Karpas-422 (cell line): ENCODE data around the gene CADM1. TPM values are rescaled to one million over a fixed set of nuclear protein-coding genes. Genes with fewer than 3 reads are reported as not detected.

Source experiments
- DNase-seq: peaks from one replicate; pipeline ENCODE4 v3.0.0-alpha.2; 2015
- H2AFZ ChIP-seq: fragments of 200-600 bp; sonication (generic); 2 replicates; pipeline ENCODE4 v1.6.1; 2014; ENCODE audit warnings: antibody characterized with exemption, low read length, mixed read lengths
- H3K27ac ChIP-seq: fragments of 200-600 bp; sonication (generic); 2 replicates; pipeline ENCODE4 v1.5.1; 2014; ENCODE audit warnings: mild to moderate bottlenecking, low read length, moderate library complexity
- H3K27me3 ChIP-seq: fragments of 200-600 bp; sonication (generic); 2 replicates; pipeline ENCODE4 v1.6.1; 2014; ENCODE audit warnings: low read length, mixed read lengths
- H3K36me3 ChIP-seq: fragments of 200-600 bp; sonication (generic); 2 replicates; pipeline ENCODE4 v1.6.1; 2014; ENCODE audit warnings: low read length, mixed read lengths; ENCODE audit not compliant: insufficient read depth
- H3K4me1 ChIP-seq: fragments of 200-600 bp; sonication (generic); 2 replicates; pipeline ENCODE4 v1.6.1; 2014; ENCODE audit warnings: mild to moderate bottlenecking, low read length, mixed read lengths
- H3K4me2 ChIP-seq: fragments of 200-600 bp; sonication (generic); 2 replicates; pipeline ENCODE4 v1.6.1; 2014; ENCODE audit warnings: low read length, low read depth, mild to moderate bottlenecking; ENCODE audit not compliant: poor library complexity, severe bottlenecking
- H3K4me3 ChIP-seq: fragments of 200-600 bp; sonication (generic); 2 replicates; pipeline ENCODE4 v1.5.1; 2014; ENCODE audit warnings: mild to moderate bottlenecking, antibody characterized with exemption, low read length, mixed read lengths
- H3K79me2 ChIP-seq: fragments of 200-600 bp; sonication (generic); 2 replicates; pipeline ENCODE4 v1.6.1; 2014; ENCODE audit warnings: mild to moderate bottlenecking, low read length, mixed read lengths
- H3K9ac ChIP-seq: fragments of 200-600 bp; sonication (generic); 2 replicates; pipeline ENCODE4 v1.6.0; 2014; ENCODE audit warnings: low read length
- H3K9me2 ChIP-seq: fragments of 200-600 bp; sonication (generic), shearing (Covaris generic); replicated peaks from 2 replicates; pipeline ENCODE4 v1.6.0; 2014; ENCODE audit warnings: mild to moderate bottlenecking, low read length, moderate library complexity; ENCODE audit not compliant: insufficient read depth
- H3K9me3 ChIP-seq: fragments of 300-700, 200-600 bp; sonication (generic); 2 replicates; pipeline ENCODE4 v1.6.1; 2014; ENCODE audit warnings: low read length, mixed read lengths
- H4K20me1 ChIP-seq: fragments of 200-600 bp; sonication (generic); 2 replicates; pipeline ENCODE4 v1.6.1; 2014; ENCODE audit warnings: mild to moderate bottlenecking, antibody characterized with exemption, low read length, low read depth; ENCODE audit not compliant: insufficient read depth
- total RNA-seq: library from RNA; depleted of rRNA; stranded (reverse); fragments of >200 nt; shearing (Covaris generic); gene quantifications from 2 replicates; pipeline ENCODE4 v1.2.3, GENCODE V29; 2014; ENCODE audit warnings: low replicate concordance

CADM1 gene
- total RNA-seq, 1 experiment from 2014 or later: not detected

DNA sequence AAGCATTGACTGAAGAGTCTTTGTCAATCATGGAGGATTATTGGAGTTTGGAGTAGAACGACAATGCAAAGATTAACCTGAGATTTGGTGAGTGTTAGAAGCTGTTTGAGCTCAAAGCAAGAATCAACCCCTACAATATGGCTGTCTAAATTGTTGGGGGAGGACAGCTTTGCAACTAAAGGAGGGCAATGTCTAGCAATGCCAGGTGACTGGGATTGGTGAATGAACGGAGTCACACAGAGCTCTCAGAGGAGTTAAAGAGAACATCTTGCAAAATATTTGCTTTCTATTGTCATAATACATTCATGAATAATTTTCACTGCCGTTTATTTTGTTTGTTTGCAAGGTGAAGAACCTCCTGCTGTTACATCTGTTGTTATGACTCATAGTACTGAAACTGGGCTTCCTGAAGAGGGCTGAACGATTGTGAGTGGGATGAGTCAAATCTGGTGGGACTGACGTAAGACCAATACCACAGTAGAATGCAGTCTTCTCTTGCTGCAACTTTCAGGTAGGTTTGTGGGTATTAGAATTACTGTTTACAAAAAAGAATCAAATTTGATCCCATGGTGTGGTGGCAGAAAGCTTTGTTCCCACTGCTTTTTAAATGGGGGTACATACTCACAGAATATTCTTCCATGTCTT is 281.9 kb downstream of the CADM1 start:
- Histone ChIP-seq H3K27me3 (no peaks in the 10 kb centered on the region), H3K36me3 (no peaks in the 10 kb centered on the region), H3K9ac (no peak overlapping the region), H3K27ac (no peak overlapping the region), H2AFZ (no peak overlapping the region), H3K4me3 (no peak overlapping the region), H4K20me1 (no peaks in the 10 kb centered on the region), H3K79me2 (no peaks in the 10 kb centered on the region), H3K4me2 (no peak overlapping the region), H3K9me3 (no peaks in the 10 kb centered on the region), H3K4me1 (no peaks in the 10 kb centered on the region), H3K9me2 (no peaks in the 10 kb centered on the region)
- no peak for DNase-seq

DNA sequence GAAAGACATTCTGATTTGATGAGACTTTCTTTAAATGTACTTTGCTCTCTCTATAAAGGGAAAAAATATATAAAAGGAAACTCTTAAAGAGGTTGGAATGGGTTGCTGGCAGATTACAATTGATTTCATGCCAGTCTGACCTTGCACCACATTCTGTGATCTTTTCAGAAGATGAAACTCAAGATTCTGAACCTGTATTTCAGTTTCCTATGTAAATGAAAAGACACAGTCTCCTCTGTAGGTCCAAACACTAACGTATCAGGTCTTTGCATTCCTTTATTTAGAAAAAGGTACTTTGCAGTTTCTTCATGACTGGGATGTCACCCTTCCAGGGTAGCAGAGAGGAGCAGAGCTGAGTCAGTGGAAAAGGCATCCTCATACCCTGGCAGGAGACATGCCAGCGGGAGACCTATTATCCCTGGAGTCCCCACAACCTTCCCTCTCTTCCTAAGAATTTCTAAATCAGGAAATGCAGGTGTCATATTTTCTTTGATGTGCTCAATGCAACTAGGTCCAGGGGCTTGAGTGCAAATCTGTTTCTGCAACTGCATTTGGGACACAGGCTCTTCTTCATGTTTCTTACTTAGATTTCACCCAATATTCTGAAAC is 282.6 kb downstream of the CADM1 start:
- Histone ChIP-seq H3K9me2 (no peaks in the 10 kb centered on the region), H3K9ac (no peak overlapping the region), H2AFZ (no peak overlapping the region), H4K20me1 (no peaks in the 10 kb centered on the region), H3K4me1 (no peaks in the 10 kb centered on the region), H3K27me3 (no peaks in the 10 kb centered on the region), H3K4me2 (no peak overlapping the region), H3K27ac (no peak overlapping the region), H3K36me3 (no peaks in the 10 kb centered on the region), H3K79me2 (no peaks in the 10 kb centered on the region), H3K9me3 (no peaks in the 10 kb centered on the region), H3K4me3 (no peak overlapping the region)
- DNase-seq: no peak

DNA sequence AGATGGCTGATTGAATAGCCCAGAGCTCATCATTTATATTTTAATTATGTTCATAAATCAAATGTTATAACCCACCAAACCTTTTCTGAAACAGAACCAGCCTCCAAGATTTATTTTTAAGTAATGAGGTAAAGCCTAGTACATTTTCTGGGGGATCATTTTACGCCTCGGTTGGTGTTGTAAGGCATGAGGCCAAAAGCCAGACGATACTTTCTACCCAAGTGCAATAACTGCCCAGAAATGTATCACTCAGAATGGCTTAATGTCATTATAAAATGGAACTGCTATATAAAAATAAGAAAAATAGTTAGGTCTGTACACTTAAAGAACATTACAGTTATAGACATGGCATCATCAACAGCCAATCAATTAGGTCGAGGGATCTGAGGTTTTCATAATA is 283.3 kb downstream of the CADM1 start:
- no peak overlapping the region for H3K27ac ChIP-seq
- no peaks in the 10 kb centered on the region for H4K20me1 ChIP-seq
- H3K9ac ChIP-seq: no peak overlapping the region
- no peaks in the 10 kb centered on the region for H3K27me3 ChIP-seq
- no peaks in the 10 kb centered on the region for H3K9me3 ChIP-seq
- H3K4me2 ChIP-seq: no peak overlapping the region
- no peak overlapping the region for H3K4me3 ChIP-seq
- H2AFZ ChIP-seq: no peak overlapping the region
- no peaks in the 10 kb centered on the region for H3K4me1 ChIP-seq
- no peaks in the 10 kb centered on the region for H3K36me3 ChIP-seq
- H3K79me2 ChIP-seq: no peaks in the 10 kb centered on the region
- no peak for DNase-seq
- no peaks in the 10 kb centered on the region for H3K9me2 ChIP-seq

DNA sequence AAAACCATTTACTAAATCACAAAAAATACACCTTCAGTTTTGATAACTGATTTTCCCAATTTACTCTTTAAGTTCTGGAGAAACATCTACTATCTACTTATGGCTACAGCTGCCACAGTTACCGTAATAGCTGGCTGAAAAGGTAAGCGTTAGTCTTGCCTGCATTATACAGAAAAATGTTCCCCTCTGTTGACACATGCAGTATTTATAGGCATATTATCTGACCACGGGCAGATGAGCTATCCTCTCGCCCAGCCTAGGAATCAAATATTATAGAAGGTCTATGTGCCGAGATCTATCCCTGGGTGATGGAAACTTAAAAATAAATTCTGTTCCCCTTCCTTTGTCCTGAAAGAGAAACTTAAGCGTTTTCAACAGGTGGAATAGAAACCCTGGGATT is 283.8 kb downstream of the CADM1 start:
- Histone ChIP-seq H3K27me3 (no peaks in the 10 kb centered on the region), H3K79me2 (no peaks in the 10 kb centered on the region), H3K4me2 (no peak overlapping the region), H3K4me1 (no peaks in the 10 kb centered on the region), H2AFZ (no peak overlapping the region), H3K36me3 (no peaks in the 10 kb centered on the region), H3K9me3 (no peaks in the 10 kb centered on the region), H3K9ac (no peak overlapping the region), H3K27ac (no peak overlapping the region), H3K9me2 (no peaks in the 10 kb centered on the region), H4K20me1 (no peaks in the 10 kb centered on the region), H3K4me3 (no peak overlapping the region)
- no peak for DNase-seq

DNA sequence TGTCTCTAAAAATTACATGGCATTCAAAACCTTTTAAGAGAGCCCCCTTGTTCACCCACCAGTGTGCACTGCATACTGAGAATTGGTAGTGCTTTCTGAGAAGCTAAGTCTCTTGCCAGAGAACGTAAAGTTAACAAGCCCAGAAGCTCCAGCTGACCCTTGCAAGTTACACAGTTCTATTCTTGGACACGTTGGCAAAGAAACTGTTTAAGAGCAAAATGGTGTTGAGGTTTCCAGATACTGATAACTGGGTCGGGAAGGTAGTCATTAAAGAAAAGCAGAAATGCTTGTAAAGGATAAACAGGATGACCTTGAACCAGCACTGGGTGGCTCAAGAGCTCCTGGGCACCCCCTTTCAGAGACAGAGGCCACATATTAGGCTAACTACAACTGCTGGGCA is 284.8 kb downstream of the CADM1 start:
- H3K4me3 ChIP-seq: no peak overlapping the region
- H3K9me2 ChIP-seq: no peaks in the 10 kb centered on the region
- H2AFZ ChIP-seq: no peak overlapping the region
- H4K20me1 ChIP-seq: no peaks in the 10 kb centered on the region
- H3K4me2 ChIP-seq: no peak overlapping the region
- no peak overlapping the region for H3K9ac ChIP-seq
- no peaks in the 10 kb centered on the region for H3K4me1 ChIP-seq
- DNase-seq: no peak
- H3K9me3 ChIP-seq: no peaks in the 10 kb centered on the region
- no peak overlapping the region for H3K27ac ChIP-seq
- no peaks in the 10 kb centered on the region for H3K36me3 ChIP-seq
- no peaks in the 10 kb centered on the region for H3K79me2 ChIP-seq
- no peaks in the 10 kb centered on the region for H3K27me3 ChIP-seq

DNA sequence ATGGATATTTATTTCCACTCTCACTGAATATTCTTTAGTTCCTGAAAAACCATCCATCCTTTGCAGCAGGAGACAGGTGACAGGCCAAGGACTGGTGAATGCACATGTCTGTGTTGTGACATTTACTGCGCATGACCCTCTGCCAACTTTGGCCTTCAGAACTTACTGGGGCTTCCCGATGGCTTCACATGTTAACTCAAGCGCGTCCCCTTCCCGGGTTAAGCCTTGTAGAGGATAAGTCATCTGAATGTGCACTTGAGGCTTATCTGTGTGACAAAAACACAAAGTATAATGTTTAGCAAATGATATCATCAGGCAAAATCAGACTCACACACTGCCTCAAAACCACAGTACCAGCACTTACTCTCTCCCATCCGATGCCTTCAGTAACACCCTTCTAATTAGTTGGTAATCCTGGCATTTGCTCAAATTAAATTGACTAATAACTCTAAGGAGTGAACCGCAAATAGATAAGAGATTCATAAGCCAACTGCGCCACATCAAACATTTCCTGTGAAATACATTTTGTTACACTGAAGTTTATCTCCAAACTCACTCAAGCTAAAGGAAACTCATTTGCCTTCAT is 286.4 kb downstream of the CADM1 start:
- Histone ChIP-seq H3K27ac (no peak overlapping the region), H3K4me2 (no peak overlapping the region), H3K27me3 (no peaks in the 10 kb centered on the region), H3K9me3 (no peaks in the 10 kb centered on the region), H3K4me3 (no peak overlapping the region), H3K36me3 (no peaks in the 10 kb centered on the region), H2AFZ (no peak overlapping the region), H3K9me2 (no peaks in the 10 kb centered on the region), H3K4me1 (no peaks in the 10 kb centered on the region), H3K79me2 (no peaks in the 10 kb centered on the region), H4K20me1 (no peaks in the 10 kb centered on the region), H3K9ac (no peak overlapping the region)
- no peak for DNase-seq

DNA sequence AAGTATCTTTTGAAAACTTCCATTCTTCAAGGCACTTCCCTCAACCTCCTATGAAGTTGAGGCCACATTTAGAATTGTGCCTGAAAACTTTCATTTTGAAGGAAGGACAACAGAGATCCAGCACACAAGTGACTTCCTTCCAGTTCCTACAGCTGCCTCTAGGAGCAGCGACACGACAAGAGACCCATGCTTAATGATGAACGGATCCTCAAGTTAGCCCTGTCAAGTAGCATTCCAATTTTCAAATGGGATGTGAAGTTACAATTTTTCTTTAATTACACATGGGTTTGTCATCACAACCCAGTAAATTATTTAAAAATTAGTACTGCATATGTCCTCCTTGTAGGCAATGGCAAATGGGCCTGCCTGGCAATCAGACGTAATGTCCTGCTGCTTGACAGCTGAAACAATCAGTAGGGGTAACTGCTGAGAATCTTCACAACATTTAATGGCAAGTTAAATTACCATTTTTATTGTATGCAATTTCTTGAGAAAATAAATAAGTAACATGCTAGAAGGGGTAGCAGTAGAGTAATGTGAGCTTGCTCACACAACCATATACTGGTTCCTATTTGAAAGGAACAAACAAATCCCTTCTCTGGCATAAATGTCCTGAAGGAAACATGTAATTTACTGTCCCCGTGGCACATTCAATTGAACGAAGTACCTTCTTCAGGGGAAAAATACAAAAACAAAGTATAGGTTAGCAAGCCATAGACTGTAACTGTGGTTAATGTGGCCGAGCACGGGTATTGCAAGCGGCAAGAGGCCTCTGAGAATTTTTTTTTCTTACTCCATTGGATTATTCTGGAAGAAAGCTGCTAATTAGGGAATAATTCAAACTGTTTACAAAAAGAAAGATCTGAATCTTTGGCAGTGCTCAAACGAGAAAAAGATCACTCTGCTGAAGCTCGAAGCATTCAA is 288.3 kb downstream of the CADM1 start:
- Histone ChIP-seq H2AFZ (no peak overlapping the region), H3K9me2 (no peaks in the 10 kb centered on the region), H3K27me3 (no peaks in the 10 kb centered on the region), H3K27ac (no peak overlapping the region), H3K4me2 (no peak overlapping the region), H4K20me1 (no peaks in the 10 kb centered on the region), H3K4me3 (no peak overlapping the region), H3K79me2 (no peaks in the 10 kb centered on the region), H3K36me3 (no peaks in the 10 kb centered on the region), H3K9ac (no peak overlapping the region), H3K9me3 (no peaks in the 10 kb centered on the region), H3K4me1 (no peaks in the 10 kb centered on the region)
- no peak for DNase-seq

DNA sequence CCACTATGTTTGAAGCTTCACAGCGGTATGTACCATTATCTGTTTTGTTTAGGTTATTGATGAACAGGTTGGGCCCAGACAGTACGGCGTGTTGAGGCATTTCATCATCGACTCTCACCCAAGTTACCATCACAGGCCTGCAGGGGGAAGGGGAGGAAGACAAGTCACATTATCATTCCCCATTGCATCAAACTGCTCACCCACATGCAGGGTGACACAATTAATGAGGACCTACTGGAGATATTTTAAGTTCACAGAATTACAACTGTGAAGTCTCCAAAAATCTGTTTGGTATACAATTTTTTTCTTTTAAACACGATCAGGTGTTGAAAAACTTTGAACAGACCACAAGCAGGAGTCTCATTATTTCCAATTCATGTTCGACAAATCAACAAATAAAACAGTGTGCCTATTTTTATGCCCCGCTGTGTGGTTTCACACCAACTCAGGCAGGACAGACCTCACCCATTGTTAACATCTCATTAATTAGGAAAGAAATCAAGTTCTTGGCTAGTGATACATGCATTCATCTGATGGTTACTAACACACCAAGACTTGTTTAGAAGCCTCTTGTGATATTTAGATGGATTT is 289.5 kb downstream of the CADM1 start:
- H3K4me3 ChIP-seq: no peak overlapping the region
- H3K9me3 ChIP-seq: no peaks in the 10 kb centered on the region
- no peak for DNase-seq
- no peaks in the 10 kb centered on the region for H3K79me2 ChIP-seq
- H3K36me3 ChIP-seq: no peaks in the 10 kb centered on the region
- no peaks in the 10 kb centered on the region for H4K20me1 ChIP-seq
- H3K27ac ChIP-seq: no peak overlapping the region
- no peak overlapping the region for H3K4me2 ChIP-seq
- H3K9ac ChIP-seq: no peak overlapping the region
- no peaks in the 10 kb centered on the region for H3K27me3 ChIP-seq
- no peak overlapping the region for H2AFZ ChIP-seq
- H3K4me1 ChIP-seq: no peaks in the 10 kb centered on the region
- no peaks in the 10 kb centered on the region for H3K9me2 ChIP-seq
